Astrocyte (in vitro differentiated cells and primary cell): ENCODE data around the gene CLDN2.

ENCODE experiments used
- EZH2 ChIP-seq: IDR thresholded peaks from 2 replicates; pipeline ENCODE4 v1.6.1; 2012; ENCODE audit warnings: mild to moderate bottlenecking, low read length, inconsistent platforms; ENCODE audit not compliant: insufficient read depth
- TF ChIP-seq, protein P1 (sequence below): IDR thresholded peaks from 2 replicates; pipeline ENCODE4 v1.5.1; 2011; ENCODE audit warnings: low read depth, mild to moderate bottlenecking, inconsistent platforms, low read length, moderate library complexity; ENCODE audit not compliant: insufficient read depth

GRCh38 chrX:106889468-106889867 is 30.7 kb upstream of the CLDN2 start:
- TF ChIP-seq, protein P1, sequence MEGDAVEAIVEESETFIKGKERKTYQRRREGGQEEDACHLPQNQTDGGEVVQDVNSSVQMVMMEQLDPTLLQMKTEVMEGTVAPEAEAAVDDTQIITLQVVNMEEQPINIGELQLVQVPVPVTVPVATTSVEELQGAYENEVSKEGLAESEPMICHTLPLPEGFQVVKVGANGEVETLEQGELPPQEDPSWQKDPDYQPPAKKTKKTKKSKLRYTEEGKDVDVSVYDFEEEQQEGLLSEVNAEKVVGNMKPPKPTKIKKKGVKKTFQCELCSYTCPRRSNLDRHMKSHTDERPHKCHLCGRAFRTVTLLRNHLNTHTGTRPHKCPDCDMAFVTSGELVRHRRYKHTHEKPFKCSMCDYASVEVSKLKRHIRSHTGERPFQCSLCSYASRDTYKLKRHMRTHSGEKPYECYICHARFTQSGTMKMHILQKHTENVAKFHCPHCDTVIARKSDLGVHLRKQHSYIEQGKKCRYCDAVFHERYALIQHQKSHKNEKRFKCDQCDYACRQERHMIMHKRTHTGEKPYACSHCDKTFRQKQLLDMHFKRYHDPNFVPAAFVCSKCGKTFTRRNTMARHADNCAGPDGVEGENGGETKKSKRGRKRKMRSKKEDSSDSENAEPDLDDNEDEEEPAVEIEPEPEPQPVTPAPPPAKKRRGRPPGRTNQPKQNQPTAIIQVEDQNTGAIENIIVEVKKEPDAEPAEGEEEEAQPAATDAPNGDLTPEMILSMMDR = no peak
- TF ChIP-seq EZH2 = no peak
